H1 (cell line): ENCODE results near the gene LEFTY1.

ENCODE experiments used
- CBX8 ChIP-seq: fragments of 300-800, 300-1000 bp; sonication (generic); IDR thresholded peaks from 2 replicates; pipeline ENCODE4 v1.7.1; 2016; ENCODE audit warnings: low read depth, low read length, borderline replicate concordance
- CTCF ChIP-seq, 3 experiments: IDR thresholded peaks; 1 replicate in 2 of 3; 2 replicates in 1 of 3; pipeline versions ENCODE4 v1.5.1 to v1.6.1; 2011; ENCODE audit warnings: low read length in 3 of 3, mild to moderate bottlenecking in 3 of 3, inconsistent platforms in 2 of 3, low read depth in 1 of 3, moderate library complexity in 1 of 3; ENCODE audit not compliant: insufficient read depth in 1 of 3; ENCODE audit errors: control extremely low read depth in 1 of 3
- E2F6 ChIP-seq: IDR thresholded peaks from 2 replicates; pipeline ENCODE4 v1.6.1; 2012; ENCODE audit warnings: inconsistent platforms
- JUN ChIP-seq: IDR thresholded peaks from 2 replicates; pipeline ENCODE4 v1.6.1; 2011; ENCODE audit warnings: low read depth, mild to moderate bottlenecking, improper control_type of control experiment, low read length
- USF2 ChIP-seq: IDR thresholded peaks from 2 replicates; pipeline ENCODE4 v1.6.1; 2011; ENCODE audit warnings: low read length, improper control_type of control experiment

DNA sequence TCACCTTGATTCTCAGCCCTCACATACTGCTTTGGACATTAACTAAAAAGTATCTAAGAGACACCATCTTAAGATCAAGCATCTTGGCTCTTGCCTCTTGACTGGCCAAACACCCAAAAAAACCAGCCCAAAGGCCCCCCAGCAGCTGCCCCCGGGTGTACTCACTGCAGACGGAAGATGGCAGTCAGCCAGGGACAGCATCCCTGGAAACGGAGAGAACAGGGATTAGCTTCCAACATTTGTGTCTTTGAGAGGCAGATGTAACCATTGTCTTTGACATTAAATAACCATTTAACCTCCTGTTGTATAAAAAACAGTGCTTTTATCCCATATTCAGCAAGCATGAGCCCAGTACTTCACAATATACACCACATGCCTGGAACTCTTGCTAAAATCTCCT is 18.0 kb downstream of the LEFTY1 start:
- TF ChIP-seq CTCF (IDR thresholded peaks at IDR 0.05; ENCODE audit: control extremely low read depth in 1 of 3, insufficient read depth in 1 of 3, low read depth in 1 of 3, low read length in 3 of 3) (no peak), USF2 (no peak), CBX8 (no peak), E2F6 (no peak), JUN (no peak)
